ENCODE measurements around the gene SNX30. TPM values are rescaled to one million over a fixed set of nuclear protein-coding genes. Genes with fewer than 3 reads are reported as not detected.

The SNX30 gene
- polyA plus RNA-seq, 1 of the 3 experiments (the other 2 are of a cell fraction): 2.7 TPM

DNA sequence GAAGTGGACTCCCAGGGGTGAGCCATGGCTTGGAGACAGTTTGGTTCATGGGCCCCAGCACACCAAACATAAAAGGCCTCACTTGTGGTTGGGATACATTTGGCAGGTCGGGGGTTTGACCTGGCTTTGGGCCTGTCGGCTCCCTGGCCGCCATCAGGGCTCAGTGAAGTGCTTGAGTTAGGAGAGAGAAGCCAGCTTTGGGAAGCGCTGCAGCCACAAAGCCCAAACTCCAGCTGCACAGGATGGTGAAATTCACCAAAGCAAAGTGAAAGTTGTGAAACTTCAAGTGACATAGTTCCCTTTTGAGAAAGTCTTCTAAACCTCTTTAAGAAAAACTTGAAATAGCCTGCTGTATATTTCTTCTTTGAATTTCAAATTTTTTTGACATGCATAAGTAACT is 112.7 kb downstream of the SNX30 start:
- H3K27ac ChIP-seq (ENCODE audit: low read depth in 2 of 2, low read length in 1 of 2): no peak overlapping the region
- H2AFZ ChIP-seq (ENCODE audit: low read depth): no peak overlapping the region
- no peaks in the 10 kb centered on the region for H3K36me3 ChIP-seq (replicated peaks in 1 of 2; ENCODE audit: control insufficient read depth in 1 of 2, insufficient read depth in 2 of 2, low read length in 1 of 2)
- no peaks in the 10 kb centered on the region for H4K20me1 ChIP-seq (ENCODE audit: insufficient read depth)
- CTCF ChIA-PET: no interaction called here
- no peak overlapping the region for H3K9ac ChIP-seq
- H3K79me2 ChIP-seq (ENCODE audit: insufficient read depth): no peaks in the 10 kb centered on the region
- H3K9me3 ChIP-seq: no peaks in the 10 kb centered on the region
- WGBS (ENCODE audit: low lambda C conversion rate): 27% methylated on average over 4 of the region's 4 CpGs
- no peak overlapping the region for H3K4me2 ChIP-seq
- H3K4me3 ChIP-seq (ENCODE audit: low read depth in 2 of 2, low read length in 1 of 2): no peak overlapping the region
- H3K9me2 ChIP-seq: no peaks in the 10 kb centered on the region
- POLR2A ChIA-PET: no interaction called here
- no peak for DNase-seq
- H3F3A ChIP-seq (replicated peaks; ENCODE audit: insufficient read depth): no peaks in the 10 kb centered on the region
- TF ChIP-seq, protein P1, sequence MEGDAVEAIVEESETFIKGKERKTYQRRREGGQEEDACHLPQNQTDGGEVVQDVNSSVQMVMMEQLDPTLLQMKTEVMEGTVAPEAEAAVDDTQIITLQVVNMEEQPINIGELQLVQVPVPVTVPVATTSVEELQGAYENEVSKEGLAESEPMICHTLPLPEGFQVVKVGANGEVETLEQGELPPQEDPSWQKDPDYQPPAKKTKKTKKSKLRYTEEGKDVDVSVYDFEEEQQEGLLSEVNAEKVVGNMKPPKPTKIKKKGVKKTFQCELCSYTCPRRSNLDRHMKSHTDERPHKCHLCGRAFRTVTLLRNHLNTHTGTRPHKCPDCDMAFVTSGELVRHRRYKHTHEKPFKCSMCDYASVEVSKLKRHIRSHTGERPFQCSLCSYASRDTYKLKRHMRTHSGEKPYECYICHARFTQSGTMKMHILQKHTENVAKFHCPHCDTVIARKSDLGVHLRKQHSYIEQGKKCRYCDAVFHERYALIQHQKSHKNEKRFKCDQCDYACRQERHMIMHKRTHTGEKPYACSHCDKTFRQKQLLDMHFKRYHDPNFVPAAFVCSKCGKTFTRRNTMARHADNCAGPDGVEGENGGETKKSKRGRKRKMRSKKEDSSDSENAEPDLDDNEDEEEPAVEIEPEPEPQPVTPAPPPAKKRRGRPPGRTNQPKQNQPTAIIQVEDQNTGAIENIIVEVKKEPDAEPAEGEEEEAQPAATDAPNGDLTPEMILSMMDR (IDR thresholded peaks at IDR 0.05): no peak
- TF ChIP-seq CHD2 (IDR thresholded peaks at IDR 0.05; ENCODE audit: low read length, partially characterized antibody): no peak
- no peak for TF ChIP-seq RXRA (IDR thresholded peaks at IDR 0.05; ENCODE audit: borderline replicate concordance, low read depth)
- no peak for TF ChIP-seq ELF1 (IDR thresholded peaks at IDR 0.05)
- no peaks in the 10 kb centered on the region for H3K27me3 ChIP-seq (ENCODE audit: insufficient read depth)
- no peaks in the 10 kb centered on the region for H3K4me1 ChIP-seq (ENCODE audit: control insufficient read depth in 1 of 2, insufficient read depth in 2 of 2, low read depth in 1 of 2, low read length in 1 of 2)

DNA sequence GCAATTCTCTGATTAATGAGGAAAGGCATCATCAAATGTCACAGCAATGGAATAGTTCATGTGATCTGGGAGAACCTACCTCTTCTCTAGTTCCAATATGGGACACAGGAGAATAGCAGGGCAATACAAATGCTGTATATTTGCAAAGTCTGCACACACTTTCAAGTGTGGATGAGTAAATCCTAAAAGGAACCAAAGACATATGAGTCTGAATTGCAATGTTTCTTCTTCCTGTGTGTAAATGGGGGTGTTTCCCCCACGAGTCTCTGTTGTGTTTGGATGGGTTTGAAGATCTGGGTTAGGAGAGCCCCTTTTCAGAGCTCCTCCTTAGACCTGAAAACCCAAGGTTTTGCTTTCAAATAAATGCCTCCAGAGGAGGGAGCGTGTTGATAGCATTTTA is 113.2 kb downstream of the SNX30 start:
- H3K9ac ChIP-seq: no peak overlapping the region
- no peak overlapping the region for H2AFZ ChIP-seq (ENCODE audit: low read depth)
- no peaks in the 10 kb centered on the region for H4K20me1 ChIP-seq (ENCODE audit: insufficient read depth)
- POLR2A ChIA-PET: no interaction called here
- H3K36me3 ChIP-seq (replicated peaks in 1 of 2; ENCODE audit: control insufficient read depth in 1 of 2, insufficient read depth in 2 of 2, low read length in 1 of 2): peaks cover 0 to 3% of the 10 kb centered on the region in 2 experiments
- H3K27ac ChIP-seq (ENCODE audit: low read depth in 2 of 2, low read length in 1 of 2): no peak overlapping the region
- no peaks in the 10 kb centered on the region for H3F3A ChIP-seq (replicated peaks; ENCODE audit: insufficient read depth)
- CTCF ChIA-PET: interaction anchor here (2.0 kb wide), 1 partner anchor 19 kb away, joined by 7 read pairs; no protein-coding TSS in a partner anchor
- H3K4me3 ChIP-seq (ENCODE audit: low read depth in 2 of 2, low read length in 1 of 2): no peak overlapping the region
- WGBS (ENCODE audit: low lambda C conversion rate): 63% methylated on average over 2 of the region's 2 CpGs
- H3K4me1 ChIP-seq (ENCODE audit: control insufficient read depth in 1 of 2, insufficient read depth in 2 of 2, low read depth in 1 of 2, low read length in 1 of 2): no peaks in the 10 kb centered on the region
- H3K27me3 ChIP-seq (ENCODE audit: insufficient read depth): no peaks in the 10 kb centered on the region
- H3K4me2 ChIP-seq: no peak overlapping the region
- DNase-seq: no peak
- no peaks in the 10 kb centered on the region for H3K9me3 ChIP-seq
- TF ChIP-seq, protein P2, sequence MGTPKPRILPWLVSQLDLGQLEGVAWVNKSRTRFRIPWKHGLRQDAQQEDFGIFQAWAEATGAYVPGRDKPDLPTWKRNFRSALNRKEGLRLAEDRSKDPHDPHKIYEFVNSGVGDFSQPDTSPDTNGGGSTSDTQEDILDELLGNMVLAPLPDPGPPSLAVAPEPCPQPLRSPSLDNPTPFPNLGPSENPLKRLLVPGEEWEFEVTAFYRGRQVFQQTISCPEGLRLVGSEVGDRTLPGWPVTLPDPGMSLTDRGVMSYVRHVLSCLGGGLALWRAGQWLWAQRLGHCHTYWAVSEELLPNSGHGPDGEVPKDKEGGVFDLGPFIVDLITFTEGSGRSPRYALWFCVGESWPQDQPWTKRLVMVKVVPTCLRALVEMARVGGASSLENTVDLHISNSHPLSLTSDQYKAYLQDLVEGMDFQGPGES (IDR thresholded peaks at IDR 0.05; ENCODE audit: low read depth, low read length): no peak
- TF ChIP-seq RFX5 (IDR thresholded peaks at IDR 0.05; ENCODE audit: low read length) (no peak), FOSL2 (IDR thresholded peaks at IDR 0.05; ENCODE audit: borderline replicate concordance, low read depth) (no peak), CHD2 (IDR thresholded peaks at IDR 0.05; ENCODE audit: low read length, partially characterized antibody) (no peak), MEF2A (IDR thresholded peaks at IDR 0.05; ENCODE audit: borderline replicate concordance, low read depth) (no peak)
- no peaks in the 10 kb centered on the region for H3K79me2 ChIP-seq (ENCODE audit: insufficient read depth)
- H3K9me2 ChIP-seq: no peaks in the 10 kb centered on the region

DNA sequence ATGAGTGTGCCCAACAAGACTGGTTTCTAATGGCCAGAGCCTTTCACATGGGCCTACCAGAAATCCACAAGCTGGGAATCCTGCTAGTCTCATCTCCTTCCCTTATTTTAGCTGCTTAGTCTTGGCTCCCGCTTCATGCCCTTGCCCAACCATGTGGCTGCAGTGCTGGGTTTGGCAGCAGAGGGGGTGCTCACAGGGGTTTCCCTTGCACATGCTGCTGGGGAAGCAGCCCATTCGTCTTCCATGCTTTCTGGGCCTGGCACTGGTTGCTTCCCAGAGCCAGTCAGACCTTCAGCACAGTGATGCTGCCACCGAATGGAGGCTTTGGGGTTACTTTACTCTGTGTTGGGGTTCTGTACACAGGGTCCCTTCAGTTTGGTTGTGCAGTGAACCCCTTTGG is 113.8 kb downstream of the SNX30 start:
- CTCF ChIA-PET: interaction anchor here (2.0 kb wide), 1 partner anchor 20 kb away, joined by 7 read pairs; no protein-coding TSS in a partner anchor

More for the DNA sequence above, 113.8 kb downstream of the SNX30 start:
- WGBS (ENCODE audit: low lambda C conversion rate): 80% methylated on average over 1 of the region's 3 CpGs
- H3K4me1 ChIP-seq (ENCODE audit: control insufficient read depth in 1 of 2, insufficient read depth in 2 of 2, low read depth in 1 of 2, low read length in 1 of 2): no peaks in the 10 kb centered on the region
- no peak overlapping the region for H2AFZ ChIP-seq (ENCODE audit: low read depth)
- H3K27ac ChIP-seq (ENCODE audit: low read depth in 2 of 2, low read length in 1 of 2): no peak overlapping the region
- POLR2A ChIA-PET: no interaction called here
- no peaks in the 10 kb centered on the region for H3K79me2 ChIP-seq (ENCODE audit: insufficient read depth)
- no peaks in the 10 kb centered on the region for H4K20me1 ChIP-seq (ENCODE audit: insufficient read depth)
- TF ChIP-seq GATA2 (CRISPR knock-in tag; IDR thresholded peaks at IDR 0.05): no peak
- no peak for TF ChIP-seq GABPA (IDR thresholded peaks at IDR 0.05; ENCODE audit: low read depth)
- TF ChIP-seq TAF1 (IDR thresholded peaks at IDR 0.05; ENCODE audit: borderline replicate concordance, low read depth, low read length): no peak
- TF ChIP-seq, protein P3, sequence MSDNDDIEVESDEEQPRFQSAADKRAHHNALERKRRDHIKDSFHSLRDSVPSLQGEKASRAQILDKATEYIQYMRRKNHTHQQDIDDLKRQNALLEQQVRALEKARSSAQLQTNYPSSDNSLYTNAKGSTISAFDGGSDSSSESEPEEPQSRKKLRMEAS (IDR thresholded peaks at IDR 0.05; ENCODE audit: low read depth): no peak
- no peak for TF ChIP-seq SMC3 (IDR thresholded peaks at IDR 0.05; ENCODE audit: low read depth, low read length)
- TF ChIP-seq FOSL2 (IDR thresholded peaks at IDR 0.05; ENCODE audit: borderline replicate concordance, low read depth): no peak
- TF ChIP-seq, protein P4, sequence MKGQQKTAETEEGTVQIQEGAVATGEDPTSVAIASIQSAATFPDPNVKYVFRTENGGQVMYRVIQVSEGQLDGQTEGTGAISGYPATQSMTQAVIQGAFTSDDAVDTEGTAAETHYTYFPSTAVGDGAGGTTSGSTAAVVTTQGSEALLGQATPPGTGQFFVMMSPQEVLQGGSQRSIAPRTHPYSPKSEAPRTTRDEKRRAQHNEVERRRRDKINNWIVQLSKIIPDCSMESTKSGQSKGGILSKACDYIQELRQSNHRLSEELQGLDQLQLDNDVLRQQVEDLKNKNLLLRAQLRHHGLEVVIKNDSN (IDR thresholded peaks at IDR 0.05; ENCODE audit: borderline replicate concordance, low read depth): no peak
- no peak for TF ChIP-seq EZH2phosphoT487 (IDR thresholded peaks at IDR 0.05; ENCODE audit: borderline replicate concordance, low read depth)
- no peak for TF ChIP-seq TCF12 (IDR thresholded peaks at IDR 0.05)
- no peak for TF ChIP-seq CHD2 (IDR thresholded peaks at IDR 0.05; ENCODE audit: low read length, partially characterized antibody)
- no peak for DNase-seq
- H3K4me2 ChIP-seq: no peak overlapping the region
- H3K9ac ChIP-seq: no peak overlapping the region
- H3F3A ChIP-seq (replicated peaks; ENCODE audit: insufficient read depth): no peaks in the 10 kb centered on the region
- H3K9me2 ChIP-seq: no peaks in the 10 kb centered on the region
- H3K36me3 ChIP-seq (replicated peaks in 1 of 2; ENCODE audit: control insufficient read depth in 1 of 2, insufficient read depth in 2 of 2, low read length in 1 of 2): peaks cover 0 to 6% of the 10 kb centered on the region in 2 experiments
- H3K9me3 ChIP-seq: no peaks in the 10 kb centered on the region
- H3K27me3 ChIP-seq (ENCODE audit: insufficient read depth): no peaks in the 10 kb centered on the region
- H3K4me3 ChIP-seq (ENCODE audit: low read depth in 2 of 2, low read length in 1 of 2): no peak overlapping the region

All from SK-N-SH (cell line).